Panc1 (cell line): Measurements from ENCODE around the gene B3GNT3. TPM values are rescaled to one million over a fixed set of nuclear protein-coding genes. Genes with fewer than 3 reads are reported as not detected.

Experiments used
- ATAC-seq: fragments of 200-7000 bp; cut with Tn5 transposase; 2 replicates; pipeline ENCODE4 v1.9.1; 2020; ENCODE audit warnings: mild to moderate bottlenecking, moderate library complexity
- BruUV-seq: library from RNA; stranded (reverse); fragments of 400-500 nt; replicated peaks from 2 replicates; lab custom pipeline; 2021; lab: Mats Ljungman, UMichigan
- CTCF ChIA-PET: fragments of 300-600 bp; sonication (Branson Sonifier 250); formaldehyde crosslinking; loops from one replicate; lab custom pipeline; 2022; ENCODE audit warnings: antibody characterized with exemption; lab: Charles Lee
- POLR2A ChIA-PET: fragments of 300-600 bp; sonication (Branson Sonifier 250); formaldehyde crosslinking; loops from one replicate; lab custom pipeline; 2022; ENCODE audit warnings: antibody characterized with exemption; lab: Charles Lee
- DNase-seq: peaks from one replicate; pipeline ENCODE4 v3.0.0-alpha.2; 2010; ENCODE audit warnings: low read depth, low spot score
- H3K27ac ChIP-seq: 2 replicates; pipeline ENCODE4 v1.5.1; 2011; ENCODE audit warnings: mild to moderate bottlenecking, low read length, inconsistent platforms
- H3K27me3 ChIP-seq: fragments of 200-500 bp; sonication (Bioruptor generic); 2 replicates; pipeline ENCODE4 v1.6.0; 2014; ENCODE audit warnings: low read length, inconsistent platforms; ENCODE audit not compliant: control insufficient read depth, insufficient read depth
- H3K36me3 ChIP-seq: fragments of 200-500 bp; sonication (Bioruptor generic); 2 replicates; pipeline ENCODE4 v1.5.1; 2014; ENCODE audit warnings: inconsistent platforms, mild to moderate bottlenecking, low read length, moderate library complexity; ENCODE audit not compliant: control insufficient read depth, insufficient read depth
- H3K4me1 ChIP-seq: 2 replicates; pipeline ENCODE4 v1.5.1; 2011; ENCODE audit warnings: inconsistent platforms, mild to moderate bottlenecking, low read length, moderate library complexity; ENCODE audit not compliant: control insufficient read depth, insufficient read depth
- H3K4me3 ChIP-seq, 2 experiments: 2 replicates each; pipeline ENCODE4 v1.5.1; 2011 to 2012; ENCODE audit warnings: low read depth in 2 of 2, low read length in 2 of 2, mild to moderate bottlenecking in 2 of 2, inconsistent platforms in 1 of 2, moderate library complexity in 1 of 2
- H3K9me3 ChIP-seq: fragments of 200-500 bp; sonication (Bioruptor generic); 2 replicates; pipeline ENCODE4 v1.5.1; 2014; ENCODE audit warnings: low read depth, mild to moderate bottlenecking, inconsistent platforms, low read length, moderate library complexity; ENCODE audit not compliant: control insufficient read depth, insufficient read depth
- CTCF ChIP-seq: fragments of 450-650 bp; IDR thresholded peaks from 2 replicates; pipeline ENCODE4 v1.5.1; 2017; ENCODE audit warnings: mild to moderate bottlenecking
- POLR2AphosphoS5 ChIP-seq: IDR thresholded peaks from 2 replicates; pipeline ENCODE4 v1.6.1; 2012; ENCODE audit warnings: mild to moderate bottlenecking, low read depth, low read length, moderate library complexity
- REST ChIP-seq, 2 experiments: IDR thresholded peaks; 2 replicates each; pipeline ENCODE4 v1.6.1; 2011 to 2012; ENCODE audit warnings: low read depth in 2 of 2, control low read depth in 1 of 2, low read length in 1 of 2, mild to moderate bottlenecking in 1 of 2, moderate library complexity in 1 of 2; ENCODE audit not compliant: insufficient read depth in 1 of 2
- SIN3A ChIP-seq: IDR thresholded peaks from 2 replicates; pipeline ENCODE4 v1.6.1; 2012; ENCODE audit warnings: low read depth, mild to moderate bottlenecking, low read length, moderate library complexity, borderline replicate concordance; ENCODE audit not compliant: insufficient read depth
- TCF7L2 ChIP-seq: IDR thresholded peaks from 2 replicates; pipeline ENCODE4 v1.6.1; 2011; ENCODE audit warnings: mild to moderate bottlenecking, low read depth, low read length, inconsistent platforms
- in situ Hi-C: cut with HindIII; loops from 2 replicates; pipeline ENCODE4 v1.10.0; 2016; ENCODE audit warnings: low sequenced_read_pairs, low pct_unique_long_range_greater_than_20kb
- intact Hi-C: fragments of 100-400 bp; cut with micrococcal nuclease; formaldehyde crosslinking; loops from one replicate; pipeline ENCODE4 v1.10.0; 2022; ENCODE audit not compliant: unreplicated experiment
- total RNA-seq: library from RNA; stranded (reverse); gene quantifications from one replicate; pipeline ENCODE4 v1.2.1, GENCODE V29; 2021; ENCODE audit not compliant: unreplicated experiment

Gene B3GNT3
- total RNA-seq, 1 experiment from 2014 or later, result 0.67 TPM

GRCh38 chr19:17794412-17794730 is 567 bp upstream of the B3GNT3 start:
- no peak; the same call in 1 of the 2 replicates for ATAC-seq
- Histone ChIP-seq H3K27me3 (no peaks in the 10 kb centered on the region), H3K27ac (no peak overlapping the region), H3K9me3 (no peaks in the 10 kb centered on the region), H3K36me3 (no peaks in the 10 kb centered on the region; the same call in 1 of the 2 replicates), H3K4me1 (0 out of 2 replicates have a peak, but pooled peaks cover 2% of the 10 kb centered on the region), H3K4me3 (peak overlapping the region; percentile 41 to 60)
- intact Hi-C loops, result no loop called here
- CTCF ChIA-PET, result no interaction called here
- in situ Hi-C loops, result no loop called here
- POLR2A ChIA-PET, result no interaction called here
- no peak for DNase-seq
- no peak for TF ChIP-seq REST (IDR thresholded peaks at IDR 0.05; ENCODE audit: insufficient read depth in 1 of 2, low read depth in 2 of 2, low read length in 1 of 2)
- TF ChIP-seq CTCF, result no peak
- BruUV-seq, result no TSS peak

- H3K36me3 ChIP-seq, result no peaks in the 10 kb centered on the region; the same call in 1 of the 2 replicates
- ATAC-seq (no peak), DNase-seq (no peak)
- H3K27me3 ChIP-seq, result no peaks in the 10 kb centered on the region
- H3K4me1 ChIP-seq, result 0 out of 2 replicates have a peak, but pooled peaks cover 2% of the 10 kb centered on the region
- POLR2A ChIA-PET, result no interaction called here
- no peaks in the 10 kb centered on the region for H3K9me3 ChIP-seq
- H3K27ac ChIP-seq, result no peak overlapping the region
- BruUV-seq, result no TSS peak
- in situ Hi-C loops, result no loop called here
- peak overlapping the region; percentile 41 to 60; a peak in 3 of 4 replicates for H3K4me3 ChIP-seq
- CTCF ChIA-PET, result no interaction called here
- intact Hi-C loops, result no loop called here
- no peak for TF ChIP-seq TCF7L2
- TF ChIP-seq POLR2AphosphoS5, result no peak
- TF ChIP-seq SIN3A, result no peak
- TF ChIP-seq REST (IDR thresholded peaks at IDR 0.05; ENCODE audit: insufficient read depth in 1 of 2, low read depth in 2 of 2, low read length in 1 of 2), result no peak
- no peak for TF ChIP-seq CTCF
These were observed 538 bp downstream of the B3GNT3 start for GRCh38 chr19:17795495-17795856.
